ENCODE results near the gene PSPH.

- TF ChIP-seq CTCF (IDR thresholded peaks at IDR 0.05) (no peak), POLR2A (IDR thresholded peaks at IDR 0.05) (no peak), EP300 (IDR thresholded peaks at IDR 0.05) (no peak)
Measured at GRCh38 chr7:56097700-56098099, 46.5 kb upstream of the PSPH start.

All from ovary (tissue), 3 donors.